Erythroblast (primary cell): ENCODE measurements around the gene VSIG4.

ENCODE experiments used
- DNase-seq, 2 experiments: peaks; one replicate each; lab custom pipeline; 2025; lab: John Stamatoyannopoulos, UW
- GATA1 ChIP-seq: IDR thresholded peaks from 2 replicates; pipeline ENCODE4 v1.6.1; 2011; ENCODE audit warnings: low read depth, mild to moderate bottlenecking, control low read depth, low read length, moderate library complexity
- POLR2A ChIP-seq: IDR thresholded peaks from 2 replicates; pipeline ENCODE4 v1.6.1; 2011; ENCODE audit warnings: mild to moderate bottlenecking, low read length

The VSIG4 gene

GRCh38 chrX:66021401-66021764 lies 18.5 kb downstream of the VSIG4 start:
- TF ChIP-seq GATA1 (no peak), POLR2A (no peak)
- no peak for DNase-seq

GRCh38 chrX:66020631-66021334 lies 19.1 kb downstream of the VSIG4 start:
- TF ChIP-seq POLR2A (no peak), GATA1 (no peak)

GRCh38 chrX:66019974-66020373 lies 19.9 kb downstream of the VSIG4 start:
- no peak for TF ChIP-seq POLR2A
- no peak for TF ChIP-seq GATA1
- no peak for DNase-seq

More at GRCh38 chrX:66020631-66021334, 19.1 kb downstream of the VSIG4 start:
- DNase-seq, result peak in 1 of 2 experiments; percentile 3

- no peak for TF ChIP-seq POLR2A
- no peak for TF ChIP-seq GATA1
- DNase-seq, result no peak
Observed at GRCh38 chrX:66019310-66019652, 20.6 kb downstream of the VSIG4 start.

- DNase-seq, result peak in 1 of 2 experiments; percentile 21
- TF ChIP-seq POLR2A (no peak), GATA1 (no peak)
Observed at GRCh38 chrX:66018585-66019309, 21.1 kb downstream of the VSIG4 start.

- DNase-seq, result no peak
- TF ChIP-seq GATA1 (no peak), POLR2A (peak; percentile 28)
Observed at GRCh38 chrX:66017659-66018170, 22.2 kb downstream of the VSIG4 start.

- peak; percentile 14 to 21 for DNase-seq
- TF ChIP-seq POLR2A (no peak), GATA1 (no peak)
Observed at GRCh38 chrX:66016905-66017658, 22.8 kb downstream of the VSIG4 start.

GRCh38 chrX:66015900-66016689 lies 23.8 kb downstream of the VSIG4 start:
- TF ChIP-seq POLR2A, result no peak
- no peak for TF ChIP-seq GATA1
- DNase-seq, result peak; percentile 4 to 6

- TF ChIP-seq POLR2A (peak; percentile 56), GATA1 (no peak)
- peak; percentile 13 to 29 for DNase-seq
Observed at GRCh38 chrX:66015152-66015831, 24.6 kb downstream of the VSIG4 start.

- TF ChIP-seq POLR2A (no peak), GATA1 (no peak)
- no peak for DNase-seq
Observed at GRCh38 chrX:66014556-66014955, 25.3 kb downstream of the VSIG4 start.

- no peak for DNase-seq
- TF ChIP-seq GATA1 (no peak), POLR2A (no peak)
Observed at GRCh38 chrX:66014084-66014483, 25.8 kb downstream of the VSIG4 start.

- no peak for DNase-seq
- TF ChIP-seq GATA1, result no peak
- no peak for TF ChIP-seq POLR2A
Observed at GRCh38 chrX:66013194-66013816, 26.6 kb downstream of the VSIG4 start.

GRCh38 chrX:66012094-66012534 lies 27.8 kb downstream of the VSIG4 start:
- DNase-seq, result no peak
- no peak for TF ChIP-seq GATA1
- TF ChIP-seq POLR2A, result no peak
